Measurements from ENCODE around the gene ZNF212. TPM values are rescaled to one million over a fixed set of nuclear protein-coding genes. Genes with fewer than 3 reads are reported as not detected.

The ZNF212 gene
- polyA plus RNA-seq, 1 donor from 2014 or later, result 12.2 TPM

DNA sequence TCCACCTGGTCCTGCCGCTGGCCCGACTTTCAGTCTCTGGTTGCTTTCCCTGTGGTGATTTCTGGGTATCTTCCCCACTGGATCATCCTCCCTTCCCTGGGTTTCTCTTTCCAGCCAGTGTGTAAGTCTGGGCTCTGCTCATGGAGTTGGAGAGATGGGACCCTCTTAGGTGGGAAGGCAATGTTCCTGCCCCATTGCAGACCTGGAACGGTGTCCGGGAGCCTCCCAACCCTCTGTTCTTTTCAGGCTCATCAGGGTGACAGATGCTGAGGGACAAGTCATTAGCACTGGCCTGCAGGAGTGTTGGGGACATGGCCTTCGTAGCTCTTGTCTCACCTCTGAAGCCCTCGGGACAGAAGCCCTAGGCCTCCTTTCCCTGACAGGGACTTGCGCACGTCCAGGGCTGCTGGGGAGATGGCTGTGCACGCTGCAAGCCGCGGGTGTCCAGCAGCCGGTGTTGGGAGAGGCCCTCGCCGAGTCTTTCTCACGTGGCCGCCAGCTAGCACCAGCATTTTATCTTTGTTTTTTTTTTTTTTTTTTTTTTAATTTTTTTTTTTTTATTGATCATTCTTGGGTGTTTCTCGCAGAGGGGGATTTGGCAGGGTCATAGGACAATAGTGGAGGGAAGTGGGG is 39.8 kb downstream of the ZNF212 start:
- Histone ChIP-seq H3K4me2 (ENCODE audit: low read length) (no peak overlapping the region), H3K4me3 (ENCODE audit: low read length) (no peak overlapping the region), H3K9me2 (ENCODE audit: insufficient read depth, low read length) (no peaks in the 10 kb centered on the region), H3K36me3 (ENCODE audit: insufficient read depth, low read length) (no peaks in the 10 kb centered on the region), H3K9ac (ENCODE audit: low read length) (no peak overlapping the region), H3K27ac (ENCODE audit: low read length) (no peak overlapping the region), H3K9me3 (ENCODE audit: low read length) (no peaks in the 10 kb centered on the region), H4K20me1 (ENCODE audit: insufficient read depth) (no peaks in the 10 kb centered on the region), H3F3A (ENCODE audit: insufficient read depth, low read length, poor library complexity, severe bottlenecking) (no peaks in the 10 kb centered on the region), H3K27me3 (ENCODE audit: insufficient read depth, low read depth, low read length) (no peaks in the 10 kb centered on the region), H2AFZ (ENCODE audit: low read depth, low read length) (no peak overlapping the region), H3K79me2 (replicated peaks; ENCODE audit: insufficient read depth, low read length) (no peaks in the 10 kb centered on the region)
- TF ChIP-seq, protein P1, sequence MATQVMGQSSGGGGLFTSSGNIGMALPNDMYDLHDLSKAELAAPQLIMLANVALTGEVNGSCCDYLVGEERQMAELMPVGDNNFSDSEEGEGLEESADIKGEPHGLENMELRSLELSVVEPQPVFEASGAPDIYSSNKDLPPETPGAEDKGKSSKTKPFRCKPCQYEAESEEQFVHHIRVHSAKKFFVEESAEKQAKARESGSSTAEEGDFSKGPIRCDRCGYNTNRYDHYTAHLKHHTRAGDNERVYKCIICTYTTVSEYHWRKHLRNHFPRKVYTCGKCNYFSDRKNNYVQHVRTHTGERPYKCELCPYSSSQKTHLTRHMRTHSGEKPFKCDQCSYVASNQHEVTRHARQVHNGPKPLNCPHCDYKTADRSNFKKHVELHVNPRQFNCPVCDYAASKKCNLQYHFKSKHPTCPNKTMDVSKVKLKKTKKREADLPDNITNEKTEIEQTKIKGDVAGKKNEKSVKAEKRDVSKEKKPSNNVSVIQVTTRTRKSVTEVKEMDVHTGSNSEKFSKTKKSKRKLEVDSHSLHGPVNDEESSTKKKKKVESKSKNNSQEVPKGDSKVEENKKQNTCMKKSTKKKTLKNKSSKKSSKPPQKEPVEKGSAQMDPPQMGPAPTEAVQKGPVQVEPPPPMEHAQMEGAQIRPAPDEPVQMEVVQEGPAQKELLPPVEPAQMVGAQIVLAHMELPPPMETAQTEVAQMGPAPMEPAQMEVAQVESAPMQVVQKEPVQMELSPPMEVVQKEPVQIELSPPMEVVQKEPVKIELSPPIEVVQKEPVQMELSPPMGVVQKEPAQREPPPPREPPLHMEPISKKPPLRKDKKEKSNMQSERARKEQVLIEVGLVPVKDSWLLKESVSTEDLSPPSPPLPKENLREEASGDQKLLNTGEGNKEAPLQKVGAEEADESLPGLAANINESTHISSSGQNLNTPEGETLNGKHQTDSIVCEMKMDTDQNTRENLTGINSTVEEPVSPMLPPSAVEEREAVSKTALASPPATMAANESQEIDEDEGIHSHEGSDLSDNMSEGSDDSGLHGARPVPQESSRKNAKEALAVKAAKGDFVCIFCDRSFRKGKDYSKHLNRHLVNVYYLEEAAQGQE (IDR thresholded peaks at IDR 0.05; ENCODE audit: borderline replicate concordance), result no peak
- no peak for TF ChIP-seq SMC3 (conservative IDR thresholded peaks at IDR 0.05; ENCODE audit: poor library complexity)
- no peak for TF ChIP-seq RAD21 (conservative IDR thresholded peaks at IDR 0.05)
- TF ChIP-seq POLR2AphosphoS5 (IDR thresholded peaks at IDR 0.05), result no peak
- TF ChIP-seq TAF1 (IDR thresholded peaks at IDR 0.05; ENCODE audit: low read depth), result no peak
- no peak for TF ChIP-seq EP300 (conservative IDR thresholded peaks at IDR 0.05; ENCODE audit: poor library complexity, severe bottlenecking)
- TF ChIP-seq, protein P2, sequence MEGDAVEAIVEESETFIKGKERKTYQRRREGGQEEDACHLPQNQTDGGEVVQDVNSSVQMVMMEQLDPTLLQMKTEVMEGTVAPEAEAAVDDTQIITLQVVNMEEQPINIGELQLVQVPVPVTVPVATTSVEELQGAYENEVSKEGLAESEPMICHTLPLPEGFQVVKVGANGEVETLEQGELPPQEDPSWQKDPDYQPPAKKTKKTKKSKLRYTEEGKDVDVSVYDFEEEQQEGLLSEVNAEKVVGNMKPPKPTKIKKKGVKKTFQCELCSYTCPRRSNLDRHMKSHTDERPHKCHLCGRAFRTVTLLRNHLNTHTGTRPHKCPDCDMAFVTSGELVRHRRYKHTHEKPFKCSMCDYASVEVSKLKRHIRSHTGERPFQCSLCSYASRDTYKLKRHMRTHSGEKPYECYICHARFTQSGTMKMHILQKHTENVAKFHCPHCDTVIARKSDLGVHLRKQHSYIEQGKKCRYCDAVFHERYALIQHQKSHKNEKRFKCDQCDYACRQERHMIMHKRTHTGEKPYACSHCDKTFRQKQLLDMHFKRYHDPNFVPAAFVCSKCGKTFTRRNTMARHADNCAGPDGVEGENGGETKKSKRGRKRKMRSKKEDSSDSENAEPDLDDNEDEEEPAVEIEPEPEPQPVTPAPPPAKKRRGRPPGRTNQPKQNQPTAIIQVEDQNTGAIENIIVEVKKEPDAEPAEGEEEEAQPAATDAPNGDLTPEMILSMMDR (IDR thresholded peaks at IDR 0.05; ENCODE audit: poor library complexity, severe bottlenecking), result no peak
- TF ChIP-seq MXI1 (conservative IDR thresholded peaks at IDR 0.05; ENCODE audit: poor library complexity, severe bottlenecking), result no peak
- TF ChIP-seq EZH2 (IDR thresholded peaks at IDR 0.05; ENCODE audit: borderline replicate concordance, insufficient read depth, low read length, poor library complexity, severe bottlenecking), result no peak

DNA sequence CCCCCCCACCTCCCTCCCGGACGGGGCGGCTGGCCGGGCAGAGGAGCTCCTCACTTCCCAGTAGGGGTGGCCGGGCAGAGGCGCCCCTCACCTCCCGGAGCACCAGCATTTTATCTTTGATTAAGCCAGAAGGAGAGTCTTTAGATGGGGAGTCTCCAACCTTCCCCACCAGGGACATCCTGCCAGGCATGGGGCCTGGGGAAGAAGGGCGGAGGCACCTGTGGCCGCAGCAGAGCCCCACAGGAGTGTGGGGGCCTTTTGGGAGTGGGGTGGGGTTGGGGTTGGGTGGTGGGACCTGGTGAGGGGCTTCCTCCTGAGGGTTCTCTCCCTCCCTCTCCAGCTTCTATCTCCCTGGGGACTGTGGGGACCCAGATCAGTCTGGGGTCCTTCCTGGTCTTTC is 40.7 kb downstream of the ZNF212 start:
- Histone ChIP-seq H3K79me2 (replicated peaks; ENCODE audit: insufficient read depth, low read length) (no peaks in the 10 kb centered on the region), H2AFZ (ENCODE audit: low read depth, low read length) (no peak overlapping the region), H3K27me3 (ENCODE audit: insufficient read depth, low read depth, low read length) (no peaks in the 10 kb centered on the region), H3K9me2 (ENCODE audit: insufficient read depth, low read length) (no peaks in the 10 kb centered on the region), H3K27ac (ENCODE audit: low read length) (no peak overlapping the region), H3K9me3 (ENCODE audit: low read length) (no peaks in the 10 kb centered on the region), H3K9ac (ENCODE audit: low read length) (no peak overlapping the region), H3K4me2 (ENCODE audit: low read length) (no peak overlapping the region), H4K20me1 (ENCODE audit: insufficient read depth) (no peaks in the 10 kb centered on the region), H3F3A (ENCODE audit: insufficient read depth, low read length, poor library complexity, severe bottlenecking) (no peaks in the 10 kb centered on the region), H3K4me3 (ENCODE audit: low read length) (no peak overlapping the region), H3K36me3 (ENCODE audit: insufficient read depth, low read length) (no peaks in the 10 kb centered on the region)
- TF ChIP-seq POLR2AphosphoS5 (IDR thresholded peaks at IDR 0.05) (no peak), MXI1 (conservative IDR thresholded peaks at IDR 0.05; ENCODE audit: poor library complexity, severe bottlenecking) (no peak), TAF1 (IDR thresholded peaks at IDR 0.05; ENCODE audit: low read depth) (no peak)

Data from neural cell (in vitro differentiated cells).